HG02759 (cell line): Measurements from ENCODE around the gene IL36B.
"Not testable (repeated sequence)": the region's sequence is repeated elsewhere in the genome, so short reads cannot be mapped to it uniquely, and the experiment has no call there.

Source experiments
- ATAC-seq: cut with Tn5 transposase; IDR thresholded peaks from one replicate; pipeline ENCODE4 v1.9.1; 2021; ENCODE audit warnings: mild to moderate bottlenecking, moderate library complexity; ENCODE audit not compliant: unreplicated experiment

IL36B gene

DNA sequence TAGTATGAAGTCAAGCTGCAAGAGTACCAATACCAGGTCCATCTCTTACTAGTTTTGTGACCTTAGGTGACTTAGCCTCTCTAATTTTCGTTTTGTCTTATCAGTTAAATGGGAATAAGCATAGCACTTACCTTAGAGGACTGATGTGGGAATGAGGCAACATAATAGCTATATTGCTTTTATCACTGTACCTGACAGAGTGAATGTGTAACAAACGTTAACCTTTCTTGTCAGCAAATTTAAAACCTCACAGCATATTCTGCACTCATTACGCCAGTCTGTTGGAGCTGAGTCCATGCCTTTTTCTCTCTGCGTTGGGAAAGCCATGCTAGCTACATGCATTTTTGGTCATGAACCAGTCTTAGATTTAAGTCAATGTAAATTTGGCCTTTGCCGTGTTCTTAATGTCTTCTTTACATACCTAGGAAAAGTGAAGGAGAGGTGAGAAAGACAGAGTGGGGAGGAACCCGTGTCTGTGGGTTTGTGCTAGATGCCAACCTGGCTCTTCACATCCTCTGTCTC is at the start of gene IL36B:
Gene IL36B, minus strand, starts transcription at position 472 of the 522 bp plus-strand sequence.
- no peak for ATAC-seq

GRCh38 chr2:113102133-113102532 is 49.5 kb upstream of the IL36B start:
- ATAC-seq, result no peak

- ATAC-seq, result no peak
Measured at GRCh38 chr2:113098532-113098931, 45.9 kb upstream of the IL36B start.

- ATAC-seq, result no peak
Measured at GRCh38 chr2:113098041-113098440, 45.4 kb upstream of the IL36B start.

GRCh38 chr2:113096842-113097618 is 44.4 kb upstream of the IL36B start:
- ATAC-seq, result not testable (repeated sequence)

DNA sequence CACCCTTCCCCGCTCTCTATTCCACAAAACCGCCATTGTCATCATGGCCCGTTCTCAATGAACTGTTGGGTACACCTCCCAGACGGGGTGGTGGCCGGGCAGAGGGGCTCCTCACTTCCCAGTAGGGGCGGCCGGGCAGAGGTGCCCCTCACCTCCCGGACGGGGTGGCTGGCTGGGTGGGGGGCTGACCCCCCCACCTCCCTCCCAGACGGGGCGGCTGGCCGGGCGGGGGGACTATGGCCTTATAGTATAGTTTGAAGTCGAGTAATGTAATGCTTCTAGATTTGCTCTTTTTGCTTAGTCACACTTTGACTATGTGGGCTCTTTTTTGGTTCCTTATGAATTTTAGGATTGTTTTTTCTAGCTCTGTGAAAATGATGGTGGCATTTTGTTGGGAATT is 43.6 kb upstream of the IL36B start:
- not testable (repeated sequence) for ATAC-seq

- no peak for ATAC-seq
Measured at GRCh38 chr2:113093613-113093977, 40.9 kb upstream of the IL36B start.

- ATAC-seq, result no peak
Measured at GRCh38 chr2:113092864-113093612, 40.4 kb upstream of the IL36B start.

DNA sequence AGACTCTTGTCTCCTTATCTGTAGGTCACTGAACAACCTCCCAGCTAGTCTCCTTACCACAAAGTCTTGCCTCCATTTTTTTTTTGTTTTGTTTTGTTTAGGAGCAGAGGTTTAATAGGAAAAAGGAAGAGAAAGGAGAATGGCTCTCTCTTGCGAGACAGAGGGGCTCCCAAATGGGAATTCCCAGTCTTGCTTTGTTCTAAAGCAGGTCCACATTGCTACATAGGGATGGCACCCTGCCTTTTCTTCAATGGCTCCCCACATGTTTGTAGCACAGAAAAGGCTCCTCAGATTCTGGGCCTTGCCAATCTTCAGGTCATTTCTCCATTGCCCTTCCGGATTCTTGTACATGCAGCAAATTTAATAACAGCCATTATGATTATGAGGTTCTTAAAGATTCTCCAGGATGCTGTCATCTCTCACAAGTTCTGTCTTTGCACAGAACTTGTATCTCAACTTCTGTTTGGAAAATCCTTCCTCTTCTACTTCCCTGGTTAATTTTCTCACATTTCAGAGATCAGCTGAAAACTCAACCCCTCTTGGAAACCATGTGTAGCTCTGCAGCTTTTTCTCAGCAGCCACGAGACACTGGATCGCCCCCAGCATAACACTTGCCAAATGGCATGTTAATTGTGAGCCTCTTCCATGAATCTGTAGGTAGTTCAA is 38.7 kb upstream of the IL36B start:
- ATAC-seq, result no peak

GRCh38 chr2:113089916-113090315 is 37.2 kb upstream of the IL36B start:
- ATAC-seq, result no peak

DNA sequence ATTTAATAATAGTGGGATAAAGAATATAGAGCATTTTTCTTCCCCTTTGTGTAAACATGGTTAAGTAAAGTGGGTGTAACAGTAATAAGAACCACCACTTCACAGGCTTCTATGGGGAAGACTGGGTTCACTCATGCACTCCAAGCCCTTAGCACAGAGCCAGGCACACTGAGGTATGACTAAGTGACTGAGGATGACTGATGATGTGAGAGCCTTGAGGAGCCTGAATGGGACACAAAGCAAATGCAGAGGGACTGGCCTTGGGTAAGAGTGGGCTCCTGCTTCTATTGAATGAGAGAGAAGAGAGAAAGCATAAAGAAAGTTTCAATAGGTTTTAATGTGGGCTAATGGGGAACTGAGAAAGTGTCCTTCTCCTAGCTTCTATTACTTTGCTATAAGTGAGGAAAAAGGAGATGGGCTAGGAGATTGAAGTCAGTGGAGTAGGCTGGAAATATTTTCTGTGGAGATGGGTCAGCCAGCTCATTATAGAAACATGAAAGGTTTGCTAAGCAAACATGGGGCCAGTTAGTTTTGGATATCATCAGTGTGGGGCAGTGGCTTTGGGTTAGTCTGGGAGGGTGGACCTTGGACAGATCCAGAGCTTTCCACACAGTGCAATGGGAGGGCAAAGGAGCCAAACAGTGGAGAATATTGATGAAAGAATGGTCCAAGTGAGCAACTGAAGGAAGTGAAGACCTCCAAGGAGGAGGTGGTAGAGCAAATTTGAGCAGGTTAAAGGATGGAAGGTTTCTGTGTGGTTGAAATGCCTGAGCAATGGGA is 35.7 kb upstream of the IL36B start:
- ATAC-seq, result no peak

GRCh38 chr2:113085542-113085941 is 32.9 kb upstream of the IL36B start:
- no peak for ATAC-seq

DNA sequence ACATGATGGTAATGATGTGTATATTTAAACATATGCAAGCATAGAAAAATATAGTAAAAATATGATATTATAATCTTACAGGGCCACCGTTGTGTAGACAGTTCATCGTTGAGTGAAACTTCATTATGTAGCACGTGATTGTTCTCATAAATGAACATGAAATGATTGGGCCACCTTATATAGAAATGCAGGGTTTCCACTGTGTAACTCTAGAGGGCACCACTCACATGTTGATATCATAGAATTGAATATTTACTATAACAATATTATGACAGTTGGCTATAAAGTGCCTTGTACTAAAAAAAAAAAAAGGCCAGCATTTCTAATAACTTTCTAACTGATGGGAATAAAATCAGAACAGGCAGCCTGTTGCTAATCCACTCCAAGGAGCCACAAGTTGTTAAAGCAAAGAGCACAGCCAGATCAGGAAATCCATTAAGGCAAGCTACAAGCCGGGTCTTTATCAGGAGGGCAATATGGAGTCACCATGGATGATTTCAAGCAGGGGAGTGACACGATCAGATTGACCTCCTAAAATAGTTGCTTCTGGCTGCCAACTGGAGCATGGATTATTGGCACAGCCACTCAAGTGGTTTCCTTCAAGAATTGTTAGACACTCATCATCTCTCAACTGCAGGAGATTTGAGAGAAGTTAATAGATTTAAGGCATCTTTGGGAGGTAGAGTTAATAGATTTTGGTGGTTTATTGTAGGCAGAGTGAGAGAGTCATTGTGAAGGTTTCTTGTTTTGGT is 31.8 kb upstream of the IL36B start:
- ATAC-seq, result no peak

GRCh38 chr2:113083296-113083695 is 30.6 kb upstream of the IL36B start:
- no peak for ATAC-seq

- no peak for ATAC-seq
Measured at GRCh38 chr2:113081488-113082210, 29.0 kb upstream of the IL36B start.

GRCh38 chr2:113080134-113080533 is 27.5 kb upstream of the IL36B start:
- ATAC-seq, result no peak

GRCh38 chr2:113079131-113079530 is 26.5 kb upstream of the IL36B start:
- ATAC-seq, result no peak

- no peak for ATAC-seq
Measured at GRCh38 chr2:113078350-113078839, 25.7 kb upstream of the IL36B start.

DNA sequence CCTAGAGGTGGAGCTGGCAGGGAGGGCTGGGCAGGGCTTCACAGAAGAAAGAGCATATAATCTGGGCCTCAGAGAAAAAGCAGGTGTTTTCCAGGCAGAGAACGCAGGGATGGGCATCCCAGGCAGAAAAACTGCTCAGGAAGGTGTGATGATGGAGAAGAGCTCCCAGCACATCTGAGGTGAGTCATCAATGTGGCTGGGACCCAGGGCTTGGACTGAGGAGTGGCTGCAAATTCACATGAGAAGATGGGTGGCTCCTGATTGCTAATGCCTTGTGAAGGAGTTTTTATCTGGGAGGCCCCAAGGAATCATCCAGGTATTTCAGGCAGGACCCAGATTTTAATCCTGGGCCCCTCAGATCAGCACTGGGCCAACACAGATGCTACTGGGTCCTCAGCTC is 25.3 kb upstream of the IL36B start:
- no peak for ATAC-seq
